HepG2 (cell line): ENCODE data around the gene ASB16. TPM values are rescaled to one million over a fixed set of nuclear protein-coding genes. Genes with fewer than 3 reads are reported as not detected.

Source experiments
- ARNT2 ChIP-seq: sonication (generic); formaldehyde crosslinking; IDR thresholded peaks from 2 replicates; pipeline ENCODE4 v1.8.0; 2022; ENCODE audit warnings: mild to moderate bottlenecking, low read depth, missing genetic modification reagents, moderate library complexity
- DDIT3 ChIP-seq: sonication (generic); formaldehyde crosslinking; IDR thresholded peaks from 2 replicates; pipeline ENCODE4 v1.4.0; 2020; ENCODE audit warnings: mild to moderate bottlenecking, missing genetic modification reagents
- FOSL2 ChIP-seq: sonication (generic); formaldehyde crosslinking; IDR thresholded peaks from 2 replicates; pipeline ENCODE4 v1.4.0; 2020; ENCODE audit warnings: missing genetic modification reagents
- FOXM1 ChIP-seq: sonication (generic); formaldehyde crosslinking; IDR thresholded peaks from 2 replicates; pipeline ENCODE4 v1.5.0; 2020; ENCODE audit warnings: missing genetic modification reagents
- GZF1 ChIP-seq: sonication (generic); formaldehyde crosslinking; IDR thresholded peaks from 2 replicates; pipeline ENCODE4 v1.5.1; 2020; ENCODE audit warnings: mild to moderate bottlenecking, missing genetic modification reagents
- MYC ChIP-seq: sonication (generic); formaldehyde crosslinking; IDR thresholded peaks from 2 replicates; pipeline ENCODE4 v1.9.0; 2021; ENCODE audit warnings: missing genetic modification reagents, borderline replicate concordance
- NKX3-1 ChIP-seq: sonication (generic); formaldehyde crosslinking; IDR thresholded peaks from 2 replicates; pipeline ENCODE4 v1.5.0; 2020; ENCODE audit warnings: missing genetic modification reagents
- RFX5 ChIP-seq: IDR thresholded peaks from 2 replicates; pipeline ENCODE4 v1.6.1; 2011; ENCODE audit warnings: low read depth, low read length, improper control_type of control experiment
- SYNCRIP ChIP-seq: fragments of 200-400 bp; formaldehyde crosslinking; IDR thresholded peaks from 2 replicates; pipeline ENCODE4 v1.6.1; 2018; ENCODE audit warnings: mild to moderate bottlenecking, low read depth, low read length; ENCODE audit not compliant: insufficient read depth
- XRCC5 ChIP-seq: fragments of 200-400 bp; formaldehyde crosslinking; optimal IDR thresholded peaks from 2 replicates; pipeline ENCODE3; 2017; ENCODE audit warnings: mild to moderate bottlenecking, low read length
- ZFP36 ChIP-seq: fragments of 150-350 bp; IDR thresholded peaks from 2 replicates; pipeline ENCODE4 v1.6.1; 2018; ENCODE audit warnings: borderline replicate concordance, low read length, low read depth; ENCODE audit not compliant: partially characterized antibody
- ZNF180 ChIP-seq: sonication (generic); formaldehyde crosslinking; IDR thresholded peaks from 2 replicates; pipeline ENCODE4 v1.4.0; 2020; ENCODE audit warnings: low read depth, missing genetic modification reagents, borderline replicate concordance
- ZNF614 ChIP-seq: IDR thresholded peaks from 2 replicates; pipeline ENCODE4 v1.6.1; 2018; ENCODE audit warnings: missing biosample characterization, missing genetic modification reagents, inconsistent platforms, borderline replicate concordance
- ZNF766 ChIP-seq: sonication (generic); formaldehyde crosslinking; IDR thresholded peaks from 2 replicates; pipeline ENCODE4 v1.5.0; 2020; ENCODE audit warnings: missing genetic modification reagents, borderline replicate concordance
- ZNF781 ChIP-seq: sonication (generic); formaldehyde crosslinking; IDR thresholded peaks from 2 replicates; pipeline ENCODE4 v1.5.1; 2020; ENCODE audit warnings: borderline replicate concordance, mild to moderate bottlenecking, missing genetic modification reagents; ENCODE audit errors: not compliant biosample characterization
- ZSCAN22 ChIP-seq: sonication (generic); formaldehyde crosslinking; IDR thresholded peaks from 2 replicates; pipeline ENCODE4 v1.4.0; 2020; ENCODE audit warnings: mild to moderate bottlenecking, missing genetic modification reagents
- polyA plus RNA-seq, 8 experiments: library from polyadenylated mRNA; depleted of rRNA in 3 of 8; stranded (reverse) in 7 of 8; unstranded in 1 of 8; fragments of >200 nt; fragmentation: Illumina TruSeq in 4 of 8; extraction: Trizol in 4 of 8; gene quantifications; 2 replicates each; pipeline versions ENCODE4 v1.2.1 to v1.2.3, GENCODE V29; 2011 to 2016; ENCODE audit warnings: low read depth in 4 of 8, missing spikeins in 1 of 8, mixed read lengths in 1 of 8; ENCODE audit not compliant: insufficient read depth in 1 of 8
- total RNA-seq, 5 experiments: library from RNA; depleted of rRNA; stranded (reverse); fragments of >200 nt; fragmentation: Illumina TruSeq; extraction: Trizol; gene quantifications; 2 replicates each; pipeline ENCODE4 v1.2.3, GENCODE V29; 2016; ENCODE audit warnings: low read depth in 1 of 5
- TF ChIP-seq, protein P1 (sequence below): IDR thresholded peaks from 2 replicates; pipeline ENCODE4 v1.6.1; 2016
- TF ChIP-seq, protein P2 (sequence below): sonication (generic); formaldehyde crosslinking; IDR thresholded peaks from 2 replicates; pipeline ENCODE4 v1.9.0; 2021; ENCODE audit warnings: missing genetic modification reagents, borderline replicate concordance
- TF ChIP-seq, protein P3 (sequence below): sonication (generic); formaldehyde crosslinking; IDR thresholded peaks from 2 replicates; pipeline ENCODE4 v1.5.0; 2020; ENCODE audit warnings: missing genetic modification reagents, mild to moderate bottlenecking, borderline replicate concordance

The ASB16 gene
- total and polyA plus RNA-seq, 2 of the 13 experiments (the other 11 are each of a cell fraction or from before 2014, with no cell fraction given): 0.07 TPM; not detected in 1

GRCh38 chr17:44203731-44204440 lies 33.4 kb downstream of the ASB16 start (continued):
- TF ChIP-seq, protein P1, sequence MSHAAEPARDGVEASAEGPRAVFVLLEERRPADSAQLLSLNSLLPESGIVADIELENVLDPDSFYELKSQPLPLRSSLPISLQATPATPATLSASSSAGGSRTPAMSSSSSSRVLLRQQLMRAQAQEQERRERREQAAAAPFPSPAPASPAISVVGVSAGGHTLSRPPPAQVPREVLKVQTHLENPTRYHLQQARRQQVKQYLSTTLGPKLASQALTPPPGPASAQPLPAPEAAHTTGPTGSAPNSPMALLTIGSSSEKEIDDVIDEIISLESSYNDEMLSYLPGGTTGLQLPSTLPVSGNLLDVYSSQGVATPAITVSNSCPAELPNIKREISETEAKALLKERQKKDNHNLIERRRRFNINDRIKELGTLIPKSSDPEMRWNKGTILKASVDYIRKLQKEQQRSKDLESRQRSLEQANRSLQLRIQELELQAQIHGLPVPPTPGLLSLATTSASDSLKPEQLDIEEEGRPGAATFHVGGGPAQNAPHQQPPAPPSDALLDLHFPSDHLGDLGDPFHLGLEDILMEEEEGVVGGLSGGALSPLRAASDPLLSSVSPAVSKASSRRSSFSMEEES (CRISPR knock-in tag): no peak
- TF ChIP-seq ZSCAN22 (CRISPR knock-in tag): no peak
- TF ChIP-seq FOXM1: no peak
- TF ChIP-seq, protein P2, sequence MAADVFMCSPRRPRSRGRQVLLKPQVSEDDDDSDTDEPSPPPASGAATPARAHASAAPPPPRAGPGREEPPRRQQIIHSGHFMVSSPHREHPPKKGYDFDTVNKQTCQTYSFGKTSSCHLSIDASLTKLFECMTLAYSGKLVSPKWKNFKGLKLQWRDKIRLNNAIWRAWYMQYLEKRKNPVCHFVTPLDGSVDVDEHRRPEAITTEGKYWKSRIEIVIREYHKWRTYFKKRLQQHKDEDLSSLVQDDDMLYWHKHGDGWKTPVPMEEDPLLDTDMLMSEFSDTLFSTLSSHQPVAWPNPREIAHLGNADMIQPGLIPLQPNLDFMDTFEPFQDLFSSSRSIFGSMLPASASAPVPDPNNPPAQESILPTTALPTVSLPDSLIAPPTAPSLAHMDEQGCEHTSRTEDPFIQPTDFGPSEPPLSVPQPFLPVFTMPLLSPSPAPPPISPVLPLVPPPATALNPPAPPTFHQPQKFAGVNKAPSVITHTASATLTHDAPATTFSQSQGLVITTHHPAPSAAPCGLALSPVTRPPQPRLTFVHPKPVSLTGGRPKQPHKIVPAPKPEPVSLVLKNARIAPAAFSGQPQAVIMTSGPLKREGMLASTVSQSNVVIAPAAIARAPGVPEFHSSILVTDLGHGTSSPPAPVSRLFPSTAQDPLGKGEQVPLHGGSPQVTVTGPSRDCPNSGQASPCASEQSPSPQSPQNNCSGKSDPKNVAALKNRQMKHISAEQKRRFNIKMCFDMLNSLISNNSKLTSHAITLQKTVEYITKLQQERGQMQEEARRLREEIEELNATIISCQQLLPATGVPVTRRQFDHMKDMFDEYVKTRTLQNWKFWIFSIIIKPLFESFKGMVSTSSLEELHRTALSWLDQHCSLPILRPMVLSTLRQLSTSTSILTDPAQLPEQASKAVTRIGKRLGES: no peak
- TF ChIP-seq ZNF614: no peak
- TF ChIP-seq ZNF180 (CRISPR knock-in tag): no peak
- no peak for TF ChIP-seq ZNF781
- no peak for TF ChIP-seq SYNCRIP
- TF ChIP-seq ZFP36: no peak
- peak; percentile 74 for TF ChIP-seq XRCC5
- TF ChIP-seq GZF1 (CRISPR knock-in tag): no peak
- no peak for TF ChIP-seq RFX5
- TF ChIP-seq, protein P3, sequence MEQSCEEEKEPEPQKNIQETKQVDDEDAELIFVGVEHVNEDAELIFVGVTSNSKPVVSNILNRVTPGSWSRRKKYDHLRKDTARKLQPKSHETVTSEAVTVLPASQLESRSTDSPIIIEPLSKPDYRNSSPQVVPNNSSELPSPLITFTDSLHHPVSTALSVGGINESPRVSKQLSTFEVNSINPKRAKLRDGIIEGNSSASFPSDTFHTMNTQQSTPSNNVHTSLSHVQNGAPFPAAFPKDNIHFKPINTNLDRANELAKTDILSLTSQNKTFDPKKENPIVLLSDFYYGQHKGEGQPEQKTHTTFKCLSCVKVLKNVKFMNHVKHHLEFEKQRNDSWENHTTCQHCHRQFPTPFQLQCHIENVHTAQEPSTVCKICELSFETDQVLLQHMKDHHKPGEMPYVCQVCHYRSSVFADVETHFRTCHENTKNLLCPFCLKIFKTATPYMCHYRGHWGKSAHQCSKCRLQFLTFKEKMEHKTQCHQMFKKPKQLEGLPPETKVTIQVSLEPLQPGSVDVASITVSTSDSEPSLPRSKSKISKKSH: no peak
- peak; percentile 14; the same call in 1 of the 2 replicates for TF ChIP-seq FOSL2 (CRISPR knock-in tag)
- no peak for TF ChIP-seq ARNT2 (CRISPR knock-in tag)
- TF ChIP-seq NKX3-1: no peak
- TF ChIP-seq ZNF766 (CRISPR knock-in tag): no peak
- no peak for TF ChIP-seq MYC
- no peak for TF ChIP-seq DDIT3 (CRISPR knock-in tag)
